HL-60 (cell line): ENCODE measurements around the gene TMBIM6.

ENCODE experiments used
- CTCF ChIP-seq: IDR thresholded peaks from one replicate; pipeline ENCODE4 v1.5.1; 2011; ENCODE audit warnings: low read length, control low read depth, inconsistent platforms; ENCODE audit not compliant: insufficient read depth
- GABPA ChIP-seq: IDR thresholded peaks from 2 replicates; pipeline ENCODE4 v1.6.1; 2012; ENCODE audit warnings: low read depth
- POLR2AphosphoS5 ChIP-seq: IDR thresholded peaks from 2 replicates; pipeline ENCODE4 v1.6.1; 2012; ENCODE audit warnings: low read depth

GRCh38 chr12:49696723-49697122 lies 44.6 kb upstream of the TMBIM6 start:
- no peak for TF ChIP-seq CTCF
- TF ChIP-seq GABPA, result no peak
- TF ChIP-seq POLR2AphosphoS5, result no peak
